ENCODE measurements around the gene UBA52. TPM values are rescaled to one million over a fixed set of nuclear protein-coding genes. Genes with fewer than 3 reads are reported as not detected.

Gene UBA52
- total RNA-seq, 1 donor from 2014 or later = 625 TPM

DNA sequence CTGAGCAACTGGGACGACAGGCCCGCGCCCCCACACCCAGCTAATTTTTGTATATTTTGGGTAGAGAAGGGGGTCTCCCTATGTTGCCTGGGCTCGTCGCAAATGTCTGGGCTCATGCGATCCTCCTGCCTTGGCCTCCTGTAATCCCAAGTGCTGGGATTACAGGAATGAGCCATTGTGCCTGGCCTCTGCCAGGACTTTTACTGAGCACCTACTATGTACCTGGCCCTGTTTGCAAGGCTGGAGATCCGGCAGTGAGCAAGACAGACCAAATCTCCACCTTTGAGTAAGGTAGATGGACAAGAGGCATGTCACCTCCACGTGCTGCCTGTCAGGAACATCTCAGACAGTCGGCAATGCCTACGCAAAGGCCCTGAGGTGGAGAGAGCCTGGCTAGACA, 35.2 kb upstream of the UBA52 start:
- Histone ChIP-seq H3K9ac (no peak overlapping the region), H3K27me3 (no peaks in the 10 kb centered on the region), H3K4me2 (no peak overlapping the region), H2AFZ (replicated peaks) (no peak overlapping the region), H4K20me1 (ENCODE audit: low read depth) (no peaks in the 10 kb centered on the region), H3F3A (ENCODE audit: low read depth) (peaks cover 5% of the 10 kb centered on the region), H3K4me3 (no peak overlapping the region), H3K79me2 (ENCODE audit: low read depth) (peaks cover 8% of the 10 kb centered on the region), H3K36me3 (no peaks in the 10 kb centered on the region), H3K27ac (no peak overlapping the region), H3K9me3 (ENCODE audit: low read depth) (no peaks in the 10 kb centered on the region), H3K4me1 (no peaks in the 10 kb centered on the region)
- Mint-ChIP-seq H3K27me3 (ENCODE audit: insufficient read depth, low read depth) (peaks cover 7% of the 10 kb centered on the region), H3K4me3 (no peak overlapping the region), H3K36me3 (peaks cover 13% of the 10 kb centered on the region), H3K27ac (no peak overlapping the region), H3K4me1 (no peaks in the 10 kb centered on the region), H3K9me3 (no peaks in the 10 kb centered on the region)
- no peak for DNase-seq (ENCODE audit: low spot score)
- no peak for TF ChIP-seq EZH2 (IDR thresholded peaks at IDR 0.05)
- no peak for TF ChIP-seq EZH2phosphoT487 (IDR thresholded peaks at IDR 0.05)
- TF ChIP-seq, protein P1, sequence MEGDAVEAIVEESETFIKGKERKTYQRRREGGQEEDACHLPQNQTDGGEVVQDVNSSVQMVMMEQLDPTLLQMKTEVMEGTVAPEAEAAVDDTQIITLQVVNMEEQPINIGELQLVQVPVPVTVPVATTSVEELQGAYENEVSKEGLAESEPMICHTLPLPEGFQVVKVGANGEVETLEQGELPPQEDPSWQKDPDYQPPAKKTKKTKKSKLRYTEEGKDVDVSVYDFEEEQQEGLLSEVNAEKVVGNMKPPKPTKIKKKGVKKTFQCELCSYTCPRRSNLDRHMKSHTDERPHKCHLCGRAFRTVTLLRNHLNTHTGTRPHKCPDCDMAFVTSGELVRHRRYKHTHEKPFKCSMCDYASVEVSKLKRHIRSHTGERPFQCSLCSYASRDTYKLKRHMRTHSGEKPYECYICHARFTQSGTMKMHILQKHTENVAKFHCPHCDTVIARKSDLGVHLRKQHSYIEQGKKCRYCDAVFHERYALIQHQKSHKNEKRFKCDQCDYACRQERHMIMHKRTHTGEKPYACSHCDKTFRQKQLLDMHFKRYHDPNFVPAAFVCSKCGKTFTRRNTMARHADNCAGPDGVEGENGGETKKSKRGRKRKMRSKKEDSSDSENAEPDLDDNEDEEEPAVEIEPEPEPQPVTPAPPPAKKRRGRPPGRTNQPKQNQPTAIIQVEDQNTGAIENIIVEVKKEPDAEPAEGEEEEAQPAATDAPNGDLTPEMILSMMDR (IDR thresholded peaks at IDR 0.05) = no peak

DNA sequence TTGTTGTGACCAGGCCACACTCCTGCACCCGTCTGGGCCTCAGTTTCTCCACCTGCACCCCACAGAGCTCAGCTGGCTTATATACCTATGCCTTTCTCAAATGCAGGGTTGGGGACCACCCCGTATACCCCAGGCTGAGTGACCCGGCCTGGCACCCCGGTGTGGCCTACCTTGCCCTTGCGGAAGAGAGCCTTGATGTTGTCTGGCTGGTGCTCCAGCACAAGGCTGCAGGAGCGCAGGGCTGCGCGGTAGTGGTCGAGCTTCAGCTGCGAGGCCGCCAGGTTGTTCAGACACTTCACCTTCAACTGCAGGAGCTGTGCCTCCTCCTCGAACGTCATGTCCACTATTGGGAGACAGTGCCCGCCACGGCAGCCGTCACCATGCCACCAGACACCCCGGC, 34.2 kb upstream of the UBA52 start:
- Histone ChIP-seq H3K36me3 (no peaks in the 10 kb centered on the region), H3K9me3 (ENCODE audit: low read depth) (no peaks in the 10 kb centered on the region), H3K4me1 (no peaks in the 10 kb centered on the region), H4K20me1 (ENCODE audit: low read depth) (peaks cover 9% of the 10 kb centered on the region), H2AFZ (replicated peaks) (no peak overlapping the region), H3F3A (ENCODE audit: low read depth) (peaks cover 6% of the 10 kb centered on the region), H3K27ac (no peak overlapping the region), H3K27me3 (no peaks in the 10 kb centered on the region), H3K79me2 (ENCODE audit: low read depth) (peaks cover 18% of the 10 kb centered on the region), H3K4me3 (no peak overlapping the region), H3K9ac (no peak overlapping the region), H3K4me2 (no peak overlapping the region)
- TF ChIP-seq, protein P1 (IDR thresholded peaks at IDR 0.05) = no peak
- TF ChIP-seq EZH2 (IDR thresholded peaks at IDR 0.05) = no peak
- TF ChIP-seq EZH2phosphoT487 (IDR thresholded peaks at IDR 0.05) = no peak
- DNase-seq (ENCODE audit: low spot score) = no peak
- Mint-ChIP-seq H3K27me3 (ENCODE audit: insufficient read depth, low read depth) (peaks cover 9% of the 10 kb centered on the region), H3K9me3 (no peaks in the 10 kb centered on the region), H3K27ac (no peak overlapping the region), H3K4me1 (peaks cover 1% of the 10 kb centered on the region), H3K36me3 (peaks cover 10% of the 10 kb centered on the region), H3K4me3 (no peak overlapping the region)

DNA sequence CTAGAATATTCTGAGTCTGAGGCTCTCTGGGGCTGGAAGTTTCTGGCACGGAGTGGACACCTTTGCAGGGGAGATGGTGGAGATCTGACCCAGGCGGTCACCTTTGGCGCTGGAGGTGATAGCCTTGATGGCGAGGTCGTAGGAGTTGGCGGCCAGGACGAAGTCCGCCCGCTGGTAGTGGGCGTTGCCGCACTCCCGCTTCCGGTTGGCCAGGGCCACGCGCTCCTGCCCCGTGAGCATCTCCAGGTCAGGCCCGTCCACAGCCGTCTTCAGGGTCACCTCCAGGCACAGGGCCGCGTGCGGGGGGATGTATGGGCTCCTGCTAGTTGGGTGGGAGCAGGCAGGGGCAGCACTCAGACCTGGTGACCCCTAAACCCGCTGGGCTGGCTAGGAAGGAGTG, 33.5 kb upstream of the UBA52 start:
- H3K36me3 Mint-ChIP-seq = peaks cover 10% of the 10 kb centered on the region
- Histone ChIP-seq H3K4me2 (no peak overlapping the region), H3K4me1 (no peaks in the 10 kb centered on the region), H3F3A (ENCODE audit: low read depth) (peaks cover 8% of the 10 kb centered on the region), H3K4me3 (no peak overlapping the region), H3K9ac (no peak overlapping the region), H3K9me3 (ENCODE audit: low read depth) (no peaks in the 10 kb centered on the region), H3K36me3 (no peaks in the 10 kb centered on the region), H3K27me3 (no peaks in the 10 kb centered on the region), H3K27ac (no peak overlapping the region), H3K79me2 (ENCODE audit: low read depth) (peaks cover 21% of the 10 kb centered on the region), H2AFZ (replicated peaks) (no peak overlapping the region), H4K20me1 (ENCODE audit: low read depth) (peaks cover 10% of the 10 kb centered on the region)
- no peak overlapping the region for H3K27ac Mint-ChIP-seq
- DNase-seq (ENCODE audit: low spot score) = no peak
- H3K4me1 Mint-ChIP-seq = peaks cover 3% of the 10 kb centered on the region
- TF ChIP-seq EZH2 (IDR thresholded peaks at IDR 0.05) = no peak
- no peak for TF ChIP-seq EZH2phosphoT487 (IDR thresholded peaks at IDR 0.05)
- TF ChIP-seq, protein P1 (IDR thresholded peaks at IDR 0.05) = no peak
- peaks cover 9% of the 10 kb centered on the region for H3K27me3 Mint-ChIP-seq (ENCODE audit: insufficient read depth, low read depth)
- H3K4me3 Mint-ChIP-seq = no peak overlapping the region
- H3K9me3 Mint-ChIP-seq = no peaks in the 10 kb centered on the region
